B cell (primary cell): ENCODE data around the gene GRIA3.

Experiments used
- CTCF ChIP-seq: fragments of 200-600 bp; IDR thresholded peaks from one replicate; pipeline ENCODE4 v1.8.0; 2022; ENCODE audit warnings: antibody characterized with exemption, mild to moderate bottlenecking
- EZH2 ChIP-seq: IDR thresholded peaks from 2 replicates; pipeline ENCODE4 v1.6.1; 2012; ENCODE audit warnings: borderline replicate concordance, low read depth, mild to moderate bottlenecking, moderate library complexity, low read length; ENCODE audit not compliant: insufficient read depth, poor library complexity, severe bottlenecking

GRCh38 chrX:123450222-123450621 lies 266.1 kb downstream of the GRIA3 start:
- TF ChIP-seq CTCF, result no peak
- TF ChIP-seq EZH2, result no peak
